Panc1 (cell line): ENCODE results near the gene DCTPP1. TPM values are rescaled to one million over a fixed set of nuclear protein-coding genes. Genes with fewer than 3 reads are reported as not detected.
A peak's percentile ranks its signal among the peaks of the same experiment; 100 is the strongest.

Experiments used
- ATAC-seq: fragments of 200-7000 bp; cut with Tn5 transposase; 2 replicates; pipeline ENCODE4 v1.9.1; 2020; ENCODE audit warnings: mild to moderate bottlenecking, moderate library complexity
- BruUV-seq: library from RNA; stranded (reverse); fragments of 400-500 nt; replicated peaks from 2 replicates; lab custom pipeline; 2021; lab: Mats Ljungman, UMichigan
- CTCF ChIA-PET: fragments of 300-600 bp; sonication (Branson Sonifier 250); formaldehyde crosslinking; loops from one replicate; lab custom pipeline; 2022; ENCODE audit warnings: antibody characterized with exemption; lab: Charles Lee
- POLR2A ChIA-PET: fragments of 300-600 bp; sonication (Branson Sonifier 250); formaldehyde crosslinking; loops from one replicate; lab custom pipeline; 2022; ENCODE audit warnings: antibody characterized with exemption; lab: Charles Lee
- DNase-seq: peaks from one replicate; pipeline ENCODE4 v3.0.0-alpha.2; 2010; ENCODE audit warnings: low read depth, low spot score
- H3K27ac ChIP-seq: 2 replicates; pipeline ENCODE4 v1.5.1; 2011; ENCODE audit warnings: mild to moderate bottlenecking, low read length, inconsistent platforms
- H3K27me3 ChIP-seq: fragments of 200-500 bp; sonication (Bioruptor generic); 2 replicates; pipeline ENCODE4 v1.6.0; 2014; ENCODE audit warnings: low read length, inconsistent platforms; ENCODE audit not compliant: control insufficient read depth, insufficient read depth
- H3K36me3 ChIP-seq: fragments of 200-500 bp; sonication (Bioruptor generic); 2 replicates; pipeline ENCODE4 v1.5.1; 2014; ENCODE audit warnings: inconsistent platforms, mild to moderate bottlenecking, low read length, moderate library complexity; ENCODE audit not compliant: control insufficient read depth, insufficient read depth
- H3K4me1 ChIP-seq: 2 replicates; pipeline ENCODE4 v1.5.1; 2011; ENCODE audit warnings: inconsistent platforms, mild to moderate bottlenecking, low read length, moderate library complexity; ENCODE audit not compliant: control insufficient read depth, insufficient read depth
- H3K4me3 ChIP-seq, 2 experiments: 2 replicates each; pipeline ENCODE4 v1.5.1; 2011 to 2012; ENCODE audit warnings: low read depth in 2 of 2, low read length in 2 of 2, mild to moderate bottlenecking in 2 of 2, inconsistent platforms in 1 of 2, moderate library complexity in 1 of 2
- H3K9me3 ChIP-seq: fragments of 200-500 bp; sonication (Bioruptor generic); 2 replicates; pipeline ENCODE4 v1.5.1; 2014; ENCODE audit warnings: low read depth, mild to moderate bottlenecking, inconsistent platforms, low read length, moderate library complexity; ENCODE audit not compliant: control insufficient read depth, insufficient read depth
- POLR2AphosphoS5 ChIP-seq: IDR thresholded peaks from 2 replicates; pipeline ENCODE4 v1.6.1; 2012; ENCODE audit warnings: mild to moderate bottlenecking, low read depth, low read length, moderate library complexity
- SIN3A ChIP-seq: IDR thresholded peaks from 2 replicates; pipeline ENCODE4 v1.6.1; 2012; ENCODE audit warnings: low read depth, mild to moderate bottlenecking, low read length, moderate library complexity, borderline replicate concordance; ENCODE audit not compliant: insufficient read depth
- TCF7L2 ChIP-seq: IDR thresholded peaks from 2 replicates; pipeline ENCODE4 v1.6.1; 2011; ENCODE audit warnings: mild to moderate bottlenecking, low read depth, low read length, inconsistent platforms
- in situ Hi-C: cut with HindIII; loops from 2 replicates; pipeline ENCODE4 v1.10.0; 2016; ENCODE audit warnings: low sequenced_read_pairs, low pct_unique_long_range_greater_than_20kb
- intact Hi-C: fragments of 100-400 bp; cut with micrococcal nuclease; formaldehyde crosslinking; loops from one replicate; pipeline ENCODE4 v1.10.0; 2022; ENCODE audit not compliant: unreplicated experiment
- total RNA-seq: library from RNA; stranded (reverse); gene quantifications from one replicate; pipeline ENCODE4 v1.2.1, GENCODE V29; 2021; ENCODE audit not compliant: unreplicated experiment
- TF ChIP-seq, protein P1 (sequence below), 2 experiments: IDR thresholded peaks; 2 replicates each; pipeline ENCODE4 v1.6.1; 2011 to 2012; ENCODE audit warnings: low read depth in 2 of 2, control low read depth in 1 of 2, low read length in 1 of 2, mild to moderate bottlenecking in 1 of 2, moderate library complexity in 1 of 2; ENCODE audit not compliant: insufficient read depth in 1 of 2
- TF ChIP-seq, protein P2 (sequence below): fragments of 450-650 bp; IDR thresholded peaks from 2 replicates; pipeline ENCODE4 v1.5.1; 2017; ENCODE audit warnings: mild to moderate bottlenecking

Gene DCTPP1
- total RNA-seq, 1 experiment from 2014 or later, result 120 TPM

DNA sequence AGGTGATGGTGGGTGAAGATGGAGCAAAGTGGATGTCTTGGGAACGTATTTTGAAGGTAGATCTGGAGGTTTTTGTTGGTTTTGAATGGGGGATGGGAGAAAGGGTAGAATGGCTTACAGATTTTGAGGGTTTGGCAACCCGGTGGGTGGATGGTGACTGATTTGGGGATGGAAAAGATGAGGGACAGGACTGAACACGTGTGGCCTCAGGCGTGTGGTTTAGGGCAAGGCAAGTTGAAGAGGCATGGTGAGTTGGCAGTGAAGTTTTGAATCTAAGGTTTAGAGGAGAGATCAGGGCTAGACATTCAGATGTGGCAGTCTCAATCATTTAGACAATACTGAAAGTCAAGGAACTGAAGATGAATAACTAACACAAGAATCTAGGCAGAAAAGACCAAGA, 5.0 kb upstream of the DCTPP1 start:
- intact Hi-C loops (loop anchor here (5.0 kb wide), 2 partner anchors 177 to 192 kb away; partner anchors contain the start of gene ZNF689), in situ Hi-C loops (no loop called here)
- BruUV-seq, result no TSS peak
- CTCF ChIA-PET, result no interaction called here
- peaks cover 11% of the 10 kb centered on the region for H3K4me1 ChIP-seq
- H3K4me3 ChIP-seq, result no peak overlapping the region
- no peaks in the 10 kb centered on the region for H3K36me3 ChIP-seq
- DNase-seq, result no peak
- H3K9me3 ChIP-seq, result no peaks in the 10 kb centered on the region
- H3K27ac ChIP-seq, result no peak overlapping the region
- POLR2A ChIA-PET, result interaction anchor here (0.7 kb wide), 1 partner anchor 80 kb away, joined by 10 read pairs; no protein-coding TSS in a partner anchor
- no peak for ATAC-seq
- H3K27me3 ChIP-seq, result no peaks in the 10 kb centered on the region
- no peak for TF ChIP-seq POLR2AphosphoS5
- TF ChIP-seq, protein P1, sequence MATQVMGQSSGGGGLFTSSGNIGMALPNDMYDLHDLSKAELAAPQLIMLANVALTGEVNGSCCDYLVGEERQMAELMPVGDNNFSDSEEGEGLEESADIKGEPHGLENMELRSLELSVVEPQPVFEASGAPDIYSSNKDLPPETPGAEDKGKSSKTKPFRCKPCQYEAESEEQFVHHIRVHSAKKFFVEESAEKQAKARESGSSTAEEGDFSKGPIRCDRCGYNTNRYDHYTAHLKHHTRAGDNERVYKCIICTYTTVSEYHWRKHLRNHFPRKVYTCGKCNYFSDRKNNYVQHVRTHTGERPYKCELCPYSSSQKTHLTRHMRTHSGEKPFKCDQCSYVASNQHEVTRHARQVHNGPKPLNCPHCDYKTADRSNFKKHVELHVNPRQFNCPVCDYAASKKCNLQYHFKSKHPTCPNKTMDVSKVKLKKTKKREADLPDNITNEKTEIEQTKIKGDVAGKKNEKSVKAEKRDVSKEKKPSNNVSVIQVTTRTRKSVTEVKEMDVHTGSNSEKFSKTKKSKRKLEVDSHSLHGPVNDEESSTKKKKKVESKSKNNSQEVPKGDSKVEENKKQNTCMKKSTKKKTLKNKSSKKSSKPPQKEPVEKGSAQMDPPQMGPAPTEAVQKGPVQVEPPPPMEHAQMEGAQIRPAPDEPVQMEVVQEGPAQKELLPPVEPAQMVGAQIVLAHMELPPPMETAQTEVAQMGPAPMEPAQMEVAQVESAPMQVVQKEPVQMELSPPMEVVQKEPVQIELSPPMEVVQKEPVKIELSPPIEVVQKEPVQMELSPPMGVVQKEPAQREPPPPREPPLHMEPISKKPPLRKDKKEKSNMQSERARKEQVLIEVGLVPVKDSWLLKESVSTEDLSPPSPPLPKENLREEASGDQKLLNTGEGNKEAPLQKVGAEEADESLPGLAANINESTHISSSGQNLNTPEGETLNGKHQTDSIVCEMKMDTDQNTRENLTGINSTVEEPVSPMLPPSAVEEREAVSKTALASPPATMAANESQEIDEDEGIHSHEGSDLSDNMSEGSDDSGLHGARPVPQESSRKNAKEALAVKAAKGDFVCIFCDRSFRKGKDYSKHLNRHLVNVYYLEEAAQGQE (IDR thresholded peaks at IDR 0.05; ENCODE audit: insufficient read depth in 1 of 2, low read depth in 2 of 2, low read length in 1 of 2), result no peak
- TF ChIP-seq TCF7L2, result no peak
- TF ChIP-seq, protein P2, sequence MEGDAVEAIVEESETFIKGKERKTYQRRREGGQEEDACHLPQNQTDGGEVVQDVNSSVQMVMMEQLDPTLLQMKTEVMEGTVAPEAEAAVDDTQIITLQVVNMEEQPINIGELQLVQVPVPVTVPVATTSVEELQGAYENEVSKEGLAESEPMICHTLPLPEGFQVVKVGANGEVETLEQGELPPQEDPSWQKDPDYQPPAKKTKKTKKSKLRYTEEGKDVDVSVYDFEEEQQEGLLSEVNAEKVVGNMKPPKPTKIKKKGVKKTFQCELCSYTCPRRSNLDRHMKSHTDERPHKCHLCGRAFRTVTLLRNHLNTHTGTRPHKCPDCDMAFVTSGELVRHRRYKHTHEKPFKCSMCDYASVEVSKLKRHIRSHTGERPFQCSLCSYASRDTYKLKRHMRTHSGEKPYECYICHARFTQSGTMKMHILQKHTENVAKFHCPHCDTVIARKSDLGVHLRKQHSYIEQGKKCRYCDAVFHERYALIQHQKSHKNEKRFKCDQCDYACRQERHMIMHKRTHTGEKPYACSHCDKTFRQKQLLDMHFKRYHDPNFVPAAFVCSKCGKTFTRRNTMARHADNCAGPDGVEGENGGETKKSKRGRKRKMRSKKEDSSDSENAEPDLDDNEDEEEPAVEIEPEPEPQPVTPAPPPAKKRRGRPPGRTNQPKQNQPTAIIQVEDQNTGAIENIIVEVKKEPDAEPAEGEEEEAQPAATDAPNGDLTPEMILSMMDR, result no peak
- no peak for TF ChIP-seq SIN3A

DNA sequence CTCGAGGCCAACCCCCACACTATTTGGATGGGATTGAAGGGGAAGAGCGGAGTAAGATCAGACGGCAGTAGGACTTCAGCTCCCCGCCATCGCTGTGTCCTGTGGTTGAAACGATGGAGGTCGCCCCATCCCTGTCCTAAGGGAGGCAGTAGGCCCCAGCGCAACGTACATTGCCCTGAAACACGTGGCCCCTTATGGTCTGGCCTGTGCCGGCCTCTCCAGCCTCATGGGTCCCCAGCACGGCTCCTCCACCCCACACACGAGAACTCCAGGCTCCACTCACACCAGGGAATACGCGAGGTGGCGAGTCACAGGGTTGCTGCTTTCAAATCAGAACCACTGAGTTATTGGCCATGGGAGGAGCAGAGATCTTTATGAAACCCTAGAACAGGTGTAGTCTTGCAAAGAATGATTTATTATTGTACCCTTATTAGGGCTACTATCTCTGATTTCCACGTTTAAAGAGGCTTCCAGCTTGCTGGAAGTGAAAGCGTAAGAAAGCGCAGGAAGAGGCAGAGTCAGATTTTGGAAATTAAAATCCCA, 669 bp upstream of the DCTPP1 start:
- intact Hi-C loops (loop anchor here (5.0 kb wide), 2 partner anchors 182 to 197 kb away; partner anchors contain the start of gene ZNF689), in situ Hi-C loops (no loop called here)
- ChIA-PET CTCF (interaction anchor here (0.6 to 1.5 kb wide), 10 partner anchors 11 to 260 kb away, joined by 3 to 14 read pairs (median 4); partner anchors contain the start of gene ZNF764), POLR2A (interaction anchor here (0.5 to 0.9 kb wide), 3 partner anchors 105 to 204 kb away, joined by 3 to 6 read pairs (median 3); no protein-coding TSS in a partner anchor)
- no peak for DNase-seq
- no peaks in the 10 kb centered on the region for H3K27me3 ChIP-seq
- no TSS peak for BruUV-seq
- TF ChIP-seq POLR2AphosphoS5, result no peak
- no peak for TF ChIP-seq TCF7L2
- TF ChIP-seq, protein P1 (IDR thresholded peaks at IDR 0.05; ENCODE audit: insufficient read depth in 1 of 2, low read depth in 2 of 2, low read length in 1 of 2), result no peak
- TF ChIP-seq, protein P2, result no peak; the same call in 1 of the 2 replicates
- TF ChIP-seq SIN3A, result no peak
- no peaks in the 10 kb centered on the region for H3K9me3 ChIP-seq
- H3K27ac ChIP-seq, result peak overlapping the region; percentile 87
- peaks cover 6% of the 10 kb centered on the region; the same call in 1 of the 2 replicates for H3K36me3 ChIP-seq
- peaks cover 9% of the 10 kb centered on the region for H3K4me1 ChIP-seq
- ATAC-seq, result peak; percentile 60
- peak overlapping the region; percentile 12 to 99 for H3K4me3 ChIP-seq
